Erythroblast (primary cell): ENCODE results near the gene MAMDC2.

Source experiments
- GATA1 ChIP-seq: IDR thresholded peaks from 2 replicates; pipeline ENCODE4 v1.6.1; 2011; ENCODE audit warnings: low read depth, mild to moderate bottlenecking, control low read depth, low read length, moderate library complexity
- POLR2A ChIP-seq: IDR thresholded peaks from 2 replicates; pipeline ENCODE4 v1.6.1; 2011; ENCODE audit warnings: mild to moderate bottlenecking, low read length

- TF ChIP-seq POLR2A (no peak), GATA1 (no peak)
Observed at GRCh38 chr9:70010015-70010414, 33.6 kb upstream of the MAMDC2 start.
